Renal pelvis (tissue), 4 donors: ENCODE data around the gene JAGN1. TPM values are rescaled to one million over a fixed set of nuclear protein-coding genes. Genes with fewer than 3 reads are reported as not detected.

Experiments used
- DNase-seq: peaks from one replicate; pipeline ENCODE4 v3.0.0-alpha.2; 2013
- polyA plus RNA-seq, 3 donors: library from polyadenylated mRNA; unstranded; fragments of 120-200 nt; gene quantifications; one replicate each; pipeline ENCODE4 v1.2.1, GENCODE V29; 2013; ENCODE audit not compliant: insufficient read length in 3 of 3

JAGN1 gene
- polyA plus RNA-seq, 3 donors, result 44.5 to 49.8 (median 46.7) TPM

GRCh38 chr3:9942934-9943690, 52.7 kb downstream of the JAGN1 start:
- DNase-seq, result no peak

Other genes with a start within 250 kb of the JAGN1 start
- gene MTMR14, start 241.1 kb upstream of the JAGN1 start, polyA plus RNA-seq, result 10 to 100 TPM; 32.1 to 41.7 (median 37.8) TPM
- gene CPNE9, start 186.8 kb upstream of the JAGN1 start, polyA plus RNA-seq, result under 1 TPM; 0.10 to 0.27 (median 0.10) TPM
- gene BRPF1, start 158.9 kb upstream of the JAGN1 start, polyA plus RNA-seq, result 10 to 100 TPM; 20.9 to 24.6 (median 21.3) TPM
- 10 to 100 TPM; 63.7 to 84.8 (median 69.5) TPM for gene OGG1, start 140.7 kb upstream of the JAGN1 start, polyA plus RNA-seq
- gene CAMK1, start 120.7 kb upstream of the JAGN1 start, polyA plus RNA-seq, result 10 to 100 TPM; 17.5 to 24.1 (median 22.8) TPM
- gene TADA3, start 98.1 kb upstream of the JAGN1 start, polyA plus RNA-seq, result 10 to 100 TPM; 69.4 to 79.8 (median 77.7) TPM
- gene ARPC4, start 97.5 kb upstream of the JAGN1 start, polyA plus RNA-seq, result 100 to 1,000 TPM; 122 to 140 (median 133) TPM
- 10 to 100 TPM; 37.7 to 93.8 (median 83.2) TPM for gene TTLL3, start 80.3 kb upstream of the JAGN1 start, polyA plus RNA-seq
- gene RPUSD3, start 46.6 kb upstream of the JAGN1 start, polyA plus RNA-seq, result 10 to 100 TPM; 37.0 to 40.4 (median 39.2) TPM
- gene CIDEC, start 10.4 kb upstream of the JAGN1 start, polyA plus RNA-seq, result under 1 TPM in 1 of 3 donors, not detected in 2; 0.19 TPM
- 10 to 100 TPM; 11.2 to 17.0 (median 15.5) TPM for gene IL17RE, start 12.2 kb downstream of the JAGN1 start, polyA plus RNA-seq
- 10 to 100 TPM; 32.8 to 44.8 (median 39.9) TPM for gene IL17RC, start 26.5 kb downstream of the JAGN1 start, polyA plus RNA-seq
- gene CRELD1, start 43.2 kb downstream of the JAGN1 start, polyA plus RNA-seq, result 10 to 100 TPM; 53.1 to 78.9 (median 74.6) TPM
- gene PRRT3, start 61.8 kb downstream of the JAGN1 start, polyA plus RNA-seq, result 1 to 10 TPM; 4.3 to 5.8 (median 4.8) TPM
- gene EMC3, start 96.2 kb downstream of the JAGN1 start, polyA plus RNA-seq, result 10 to 100 TPM; 79.1 to 90.1 (median 86.2) TPM
- gene FANCD2, start 135.8 kb downstream of the JAGN1 start, polyA plus RNA-seq, result 10 to 100 TPM; 18.2 to 28.8 (median 26.8) TPM
- gene FANCD2OS, start 217.6 kb downstream of the JAGN1 start, polyA plus RNA-seq, result not detected
- 100 to 1,000 TPM; 176 to 213 (median 180) TPM for gene BRK1, start 225.1 kb downstream of the JAGN1 start, polyA plus RNA-seq